ENCODE results near the gene CSTPP1. TPM values are rescaled to one million over a fixed set of nuclear protein-coding genes. Genes with fewer than 3 reads are reported as not detected.
A peak's percentile ranks its signal among the peaks of the same experiment; 100 is the strongest.
"Not testable (repeated sequence)": the region's sequence is repeated elsewhere in the genome, so short reads cannot be mapped to it uniquely, and the experiment has no call there.

Gene CSTPP1
- total RNA-seq, 1 experiment from 2014 or later, result 11.3 TPM

DNA sequence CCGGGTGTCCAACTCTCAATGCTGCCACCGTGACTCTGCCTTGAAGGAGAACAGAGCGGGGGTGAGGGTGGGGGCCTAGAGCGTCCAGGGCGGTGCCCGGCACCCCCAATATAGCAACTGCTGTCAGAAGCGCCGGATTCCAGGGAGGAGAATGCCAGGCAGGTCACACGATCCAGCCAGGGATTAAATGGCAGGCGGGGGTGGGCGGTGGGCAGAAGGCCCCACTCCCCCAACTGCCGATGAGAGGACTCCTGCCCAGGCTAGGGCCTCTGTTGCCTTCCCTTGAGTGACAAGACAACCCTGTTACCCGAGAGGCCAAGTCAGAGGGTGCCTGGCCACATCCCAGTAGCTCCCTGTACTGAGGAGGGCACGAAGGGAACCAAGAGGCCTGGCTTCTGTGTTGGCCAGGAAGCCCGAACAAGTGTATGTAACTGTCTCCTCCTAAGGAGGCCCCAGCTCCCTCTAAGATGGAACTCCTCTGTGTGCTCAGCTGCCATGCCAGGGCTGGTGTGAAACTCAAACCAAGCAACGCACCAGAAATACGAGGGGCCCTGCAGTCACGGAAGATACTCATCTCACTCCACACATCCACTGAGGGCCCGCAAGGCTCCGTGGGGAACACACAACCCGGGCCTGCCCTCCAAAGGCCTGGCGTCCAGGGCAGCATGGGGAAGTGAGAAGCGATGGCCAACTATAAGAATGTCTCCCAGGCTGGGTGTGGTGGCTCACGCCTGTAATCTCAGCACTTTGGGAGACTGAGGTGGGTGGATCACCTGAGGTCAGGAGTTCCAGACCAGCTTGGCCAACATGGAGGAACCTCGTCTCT, 246.7 kb downstream of the CSTPP1 start:
- Histone ChIP-seq H3K9me3 (replicated peaks) (0 out of 2 replicates have a peak, but pooled peaks cover 4% of the 10 kb centered on the region), H3K4me1 (replicated peaks) (peaks cover 28% of the 10 kb centered on the region), H3K4me3 (no peak overlapping the region), H3K36me3 (peaks cover 22% of the 10 kb centered on the region), H3K27me3 (replicated peaks) (no peaks in the 10 kb centered on the region), H3K27ac (no peak overlapping the region)
- DNase-seq (ENCODE audit: low read depth in 1 of 2, low spot score in 2 of 2), result no peak

DNA sequence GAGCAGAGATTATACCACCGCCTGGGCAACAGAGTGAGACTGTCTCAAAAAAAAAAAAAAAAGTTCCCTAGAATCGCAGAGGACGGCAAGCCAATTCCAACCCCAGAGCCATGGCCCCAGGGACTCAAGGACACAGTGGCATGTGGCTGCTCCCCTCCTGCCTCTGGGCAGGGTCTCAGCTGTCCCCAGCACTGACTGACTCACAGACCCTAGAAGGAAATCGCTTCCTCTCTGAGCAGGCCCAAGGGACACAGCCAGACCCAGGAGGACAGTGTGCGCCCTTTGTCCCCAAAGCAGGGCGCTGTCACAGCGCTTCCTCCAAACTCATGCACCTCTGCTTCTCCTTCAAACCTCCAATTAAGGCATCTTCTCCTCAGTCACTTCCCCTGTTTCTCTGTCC, 247.4 kb downstream of the CSTPP1 start:
- 0 out of 2 replicates have a peak, but pooled peaks cover 4% of the 10 kb centered on the region for H3K9me3 ChIP-seq (replicated peaks)
- no peak overlapping the region for H3K4me3 ChIP-seq
- peaks cover 19% of the 10 kb centered on the region for H3K36me3 ChIP-seq
- DNase-seq (ENCODE audit: low read depth in 1 of 2, low spot score in 2 of 2), result no peak
- H3K27me3 ChIP-seq (replicated peaks), result no peaks in the 10 kb centered on the region
- peaks cover 36% of the 10 kb centered on the region for H3K4me1 ChIP-seq (replicated peaks)
- no peak overlapping the region for H3K27ac ChIP-seq

DNA sequence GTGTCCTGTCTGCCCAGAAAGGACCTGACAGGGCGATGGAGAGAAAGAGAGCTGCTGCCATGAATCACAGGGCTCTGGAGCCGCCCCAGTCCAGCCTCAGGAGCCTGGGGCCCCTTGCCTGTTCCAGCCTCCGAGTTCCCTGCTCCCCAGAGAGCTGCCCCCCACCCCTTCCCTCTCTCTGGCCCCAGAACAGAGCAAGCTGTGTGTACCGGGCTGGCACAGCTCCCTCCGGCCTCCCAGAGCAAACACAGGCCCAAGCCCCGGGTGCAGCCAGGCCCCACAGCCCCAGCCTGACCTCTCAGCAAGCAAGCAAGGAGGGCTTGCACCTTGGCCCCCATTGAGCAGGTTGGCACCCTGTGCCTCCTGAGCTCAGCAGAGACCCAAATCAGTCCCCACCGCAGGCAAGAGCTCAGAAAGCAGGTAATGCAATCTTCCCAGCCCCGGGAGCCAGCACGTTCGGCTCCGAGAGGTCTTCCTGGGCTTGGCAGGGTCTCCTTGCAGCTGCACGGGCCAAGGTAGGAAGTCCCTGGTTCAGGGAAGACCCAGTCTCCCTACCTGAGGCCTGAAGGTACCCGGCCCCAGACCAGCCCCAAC, 248.2 kb downstream of the CSTPP1 start:
- H3K4me3 ChIP-seq, result peak overlapping the region; percentile 89; the same call in 1 of the 2 replicates
- peaks cover 11% of the 10 kb centered on the region for H3K36me3 ChIP-seq
- H3K27ac ChIP-seq, result no peak overlapping the region
- H3K9me3 ChIP-seq (replicated peaks), result 0 out of 2 replicates have a peak, but pooled peaks cover 4% of the 10 kb centered on the region
- no peaks in the 10 kb centered on the region for H3K27me3 ChIP-seq (replicated peaks)
- DNase-seq (ENCODE audit: low read depth in 1 of 2, low spot score in 2 of 2), result no peak
- H3K4me1 ChIP-seq (replicated peaks), result peaks cover 44% of the 10 kb centered on the region

DNA sequence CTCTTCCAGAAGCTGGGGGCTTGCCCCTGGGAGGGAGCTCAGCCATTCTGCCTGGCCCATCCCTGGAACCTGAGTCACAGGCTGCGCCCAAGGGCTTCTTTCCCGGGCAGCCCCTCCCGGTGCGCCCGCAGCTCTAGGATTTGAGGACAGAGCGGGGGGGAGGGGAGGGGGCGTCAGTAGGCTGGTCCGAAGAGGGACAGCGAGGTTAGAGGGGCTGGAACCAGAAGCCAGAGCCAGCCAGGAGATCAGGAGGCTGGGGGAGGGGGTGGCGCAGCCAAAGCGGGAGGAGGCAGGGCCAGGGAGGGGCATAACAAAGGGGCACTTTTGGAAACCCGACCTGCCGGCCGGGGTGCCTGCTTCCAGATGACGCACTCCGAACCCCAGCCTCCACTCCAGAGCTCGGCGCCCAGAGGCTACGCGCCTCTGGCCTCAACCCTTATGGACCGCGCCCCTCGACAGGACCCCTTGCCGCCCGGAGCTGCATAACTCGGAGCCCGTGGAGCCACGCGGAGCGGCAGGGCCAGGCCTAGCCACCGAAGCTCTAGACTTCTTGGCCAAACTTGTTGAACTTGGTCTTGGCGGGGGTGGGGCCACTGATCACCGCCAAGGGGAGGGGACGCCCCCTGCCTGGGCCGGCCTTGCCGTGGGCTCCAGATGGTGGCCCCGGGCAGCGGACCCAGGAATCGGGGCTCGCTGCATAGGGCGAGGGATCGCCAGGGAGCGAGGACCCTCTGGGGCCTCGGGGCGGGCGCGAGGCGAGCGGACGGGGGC, 248.9 kb downstream of the CSTPP1 start:
- peak in 1 of 2 experiments; percentile 40 for DNase-seq (ENCODE audit: low read depth in 1 of 2, low spot score in 2 of 2)

DNA sequence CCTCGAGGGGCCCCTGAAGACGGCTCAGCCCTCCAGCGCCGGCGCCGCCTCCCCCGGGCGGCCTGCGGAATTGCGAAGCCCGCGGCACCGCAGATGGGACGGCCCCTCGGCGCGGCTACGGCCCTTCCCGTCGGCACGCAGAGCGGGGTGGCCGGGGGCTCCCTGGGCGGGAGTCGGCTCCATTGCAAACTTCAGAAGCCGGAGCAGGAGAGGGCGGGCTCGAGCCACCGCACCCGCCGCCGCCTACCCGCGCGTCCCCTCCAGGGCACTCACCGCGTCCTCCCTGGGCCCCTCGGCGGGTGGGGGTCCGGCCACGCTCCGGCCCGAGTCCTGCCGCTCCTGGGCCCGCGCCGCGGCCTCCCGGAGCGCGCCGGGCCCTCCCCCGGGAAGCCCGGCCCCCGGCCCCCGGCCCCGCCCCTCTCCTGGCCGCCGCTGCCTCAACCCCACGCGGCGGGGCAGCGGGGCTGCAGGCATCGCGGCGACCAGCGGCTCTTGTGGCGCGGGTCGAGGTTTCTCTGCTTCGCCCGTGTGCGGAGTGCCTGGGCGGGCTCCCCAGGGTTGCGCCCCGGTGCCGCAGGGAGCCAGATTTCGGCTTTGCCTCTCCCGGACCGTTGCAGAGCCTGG, 249.6 kb downstream of the CSTPP1 start, which contains the start of gene PACSIN3:
Gene PACSIN3, minus strand, starts transcription at position 359 of the 624 bp plus-strand sequence. CDS start 3,707 bp downstream, outside the sequence.
- peaks cover 44% of the 10 kb centered on the region for H3K4me1 ChIP-seq (replicated peaks)
- H3K27me3 ChIP-seq (replicated peaks), result no peaks in the 10 kb centered on the region
- peak within 1 kb of the TSS; percentile 89 for H3K4me3 ChIP-seq
- H3K9me3 ChIP-seq (replicated peaks), result 0 out of 2 replicates have a peak, but pooled peaks cover 4% of the 10 kb centered on the region
- peak; percentile 55 to 62 for DNase-seq (ENCODE audit: low read depth in 1 of 2, low spot score in 2 of 2)
- peaks cover 8% of the 10 kb centered on the region for H3K36me3 ChIP-seq
- peak within 1 kb of the TSS; percentile 50 for H3K27ac ChIP-seq

More for the DNA sequence above, 248.9 kb downstream of the CSTPP1 start:
- Histone ChIP-seq H3K27me3 (replicated peaks) (no peaks in the 10 kb centered on the region), H3K4me3 (peak overlapping the region; percentile 89), H3K9me3 (replicated peaks) (0 out of 2 replicates have a peak, but pooled peaks cover 4% of the 10 kb centered on the region), H3K4me1 (replicated peaks) (peaks cover 44% of the 10 kb centered on the region), H3K36me3 (peaks cover 8% of the 10 kb centered on the region), H3K27ac (peak overlapping the region; percentile 50)

DNA sequence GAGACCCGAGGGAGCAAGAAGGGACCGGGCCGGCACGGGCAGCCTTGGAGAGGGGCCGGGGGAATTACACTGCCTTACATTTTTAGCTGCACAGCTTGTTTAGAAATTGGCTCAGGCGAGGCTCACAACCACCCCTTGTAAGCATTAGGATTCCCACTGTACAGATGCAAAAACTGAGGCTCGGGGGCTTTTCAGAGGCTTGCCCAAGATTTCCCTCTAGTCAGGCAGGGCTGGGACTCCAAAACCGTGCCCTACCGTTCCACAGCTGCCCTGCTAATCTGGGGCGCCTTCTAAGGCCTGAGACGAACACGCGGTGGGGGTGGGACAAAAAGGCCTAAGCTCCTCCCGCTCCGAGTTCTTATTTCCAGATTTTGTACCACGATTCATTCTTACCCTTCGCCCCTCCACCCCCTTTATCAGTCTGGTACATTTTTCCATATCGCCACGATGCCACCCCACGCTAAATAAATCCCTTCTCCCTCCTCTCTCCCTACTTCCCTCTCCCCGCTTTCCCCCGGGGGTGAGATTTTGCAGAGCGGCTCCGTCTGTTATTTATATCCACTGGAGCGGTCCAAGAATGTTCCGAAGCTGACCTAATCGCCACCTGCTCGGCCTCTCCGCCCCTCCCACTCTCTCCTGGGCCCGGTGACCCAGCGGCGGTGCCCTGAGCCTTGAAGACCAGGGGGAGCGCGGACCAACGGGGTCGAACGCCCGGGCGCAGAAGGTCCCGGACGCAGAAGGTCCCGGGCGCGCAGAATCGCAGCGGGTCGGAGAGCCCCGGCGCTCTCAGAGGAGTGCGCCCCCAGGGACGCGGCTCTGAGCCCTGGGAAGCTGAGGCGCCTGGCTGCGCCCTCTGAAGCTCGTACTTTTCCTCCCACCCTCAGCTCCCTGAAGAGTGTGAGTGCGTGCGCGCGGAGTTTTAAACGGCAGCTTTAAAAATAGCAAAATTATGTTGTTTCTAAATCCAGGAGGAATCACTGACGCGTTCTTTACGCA, 250.4 kb downstream of the CSTPP1 start:
- DNase-seq (ENCODE audit: low read depth in 1 of 2, low spot score in 2 of 2), result peak in 1 of 2 experiments; percentile 48
- Histone ChIP-seq H3K27ac (no peak overlapping the region), H3K4me3 (peak overlapping the region; percentile 89)

DNA sequence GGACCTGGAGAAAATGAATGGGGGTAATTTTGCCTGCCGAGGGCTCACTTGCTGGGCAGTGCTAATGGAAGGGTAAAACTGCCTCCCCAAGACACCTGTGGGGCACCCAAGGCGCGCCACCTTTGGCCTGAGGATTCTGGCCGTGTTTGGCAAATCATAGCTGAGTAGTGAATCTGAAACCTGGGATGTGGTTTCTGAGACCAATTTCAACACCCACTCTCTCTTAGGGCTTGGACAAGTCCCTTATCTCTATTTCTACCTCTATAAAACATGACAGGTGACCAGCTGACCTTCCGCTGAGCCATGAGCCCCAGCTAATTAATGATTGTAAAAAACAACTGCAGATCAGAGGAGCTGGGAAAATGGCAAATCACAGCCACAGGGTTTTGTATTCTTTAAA, 251.2 kb downstream of the CSTPP1 start:
- Histone ChIP-seq H3K27me3 (replicated peaks) (no peaks in the 10 kb centered on the region), H3K36me3 (peaks cover 8% of the 10 kb centered on the region), H3K4me3 (peak overlapping the region; percentile 89; the same call in 1 of the 2 replicates), H3K27ac (no peak overlapping the region), H3K4me1 (replicated peaks) (peaks cover 44% of the 10 kb centered on the region), H3K9me3 (replicated peaks) (0 out of 2 replicates have a peak, but pooled peaks cover 4% of the 10 kb centered on the region)
- no peak for DNase-seq (ENCODE audit: low read depth in 1 of 2, low spot score in 2 of 2)

More for the DNA sequence above, 250.4 kb downstream of the CSTPP1 start:
- Histone ChIP-seq H3K27me3 (replicated peaks) (no peaks in the 10 kb centered on the region), H3K4me1 (replicated peaks) (peaks cover 44% of the 10 kb centered on the region), H3K36me3 (peaks cover 8% of the 10 kb centered on the region), H3K9me3 (replicated peaks) (0 out of 2 replicates have a peak, but pooled peaks cover 4% of the 10 kb centered on the region)

DNA sequence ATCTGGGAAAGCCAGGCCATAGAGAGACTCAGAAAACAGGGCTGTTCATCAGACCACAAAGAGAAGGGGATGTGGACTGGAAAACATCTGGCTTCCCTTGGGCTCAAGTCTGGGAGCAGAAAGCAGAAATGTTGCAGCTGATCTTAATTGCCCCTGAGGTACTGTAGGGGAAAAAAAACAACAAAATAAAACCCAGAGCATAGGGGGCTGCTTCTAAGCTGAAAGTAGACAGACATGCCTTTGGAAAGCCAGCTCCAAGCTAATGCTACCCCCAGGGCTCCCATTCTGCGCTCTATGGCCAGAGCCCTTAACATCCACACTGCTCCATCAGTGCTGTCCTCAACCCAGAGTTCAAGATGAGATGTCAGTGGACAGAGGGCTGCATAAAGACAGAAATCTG, 251.7 kb downstream of the CSTPP1 start:
- Histone ChIP-seq H3K4me1 (replicated peaks) (peaks cover 44% of the 10 kb centered on the region), H3K27ac (no peak overlapping the region), H3K4me3 (no peak overlapping the region), H3K36me3 (peaks cover 8% of the 10 kb centered on the region), H3K9me3 (replicated peaks) (0 out of 2 replicates have a peak, but pooled peaks cover 4% of the 10 kb centered on the region), H3K27me3 (replicated peaks) (no peaks in the 10 kb centered on the region)
- no peak for DNase-seq (ENCODE audit: low read depth in 1 of 2, low spot score in 2 of 2)

DNA sequence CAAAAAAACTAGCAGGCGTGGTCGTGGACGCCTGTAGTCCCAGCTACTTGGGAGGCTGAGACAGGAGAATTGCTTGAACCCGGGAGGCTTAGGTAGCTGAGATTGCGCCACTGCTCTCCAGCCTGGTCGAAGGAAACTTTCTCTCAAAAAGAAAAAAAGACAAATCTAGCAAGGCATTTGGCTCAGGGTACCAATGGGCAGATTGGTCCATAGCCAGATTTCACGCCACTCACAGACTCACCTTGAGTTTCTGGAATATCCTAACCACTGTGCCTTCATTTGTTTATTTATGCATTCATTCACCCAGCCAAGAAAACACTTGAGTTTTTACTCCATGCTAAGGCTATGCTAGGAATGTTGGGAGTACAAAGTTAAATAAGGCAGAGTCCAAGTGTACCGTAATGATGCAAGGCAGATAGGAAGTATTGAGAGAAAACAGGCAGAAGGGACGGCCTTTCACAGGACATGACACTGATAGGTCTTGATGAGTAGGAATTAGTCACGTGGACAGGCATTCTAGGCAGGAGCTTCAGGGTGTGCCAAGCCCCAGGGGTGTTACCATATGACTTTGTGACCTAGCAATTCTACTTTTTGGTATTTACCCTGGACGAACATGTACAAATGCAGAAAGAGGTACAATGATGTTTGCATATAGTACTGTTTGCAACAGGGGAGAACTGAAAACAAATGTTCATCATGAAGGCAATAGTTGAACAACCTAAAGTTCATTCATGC, 252.7 kb downstream of the CSTPP1 start:
- H3K36me3 ChIP-seq, result peaks cover 6% of the 10 kb centered on the region
- H3K27me3 ChIP-seq (replicated peaks), result no peaks in the 10 kb centered on the region
- H3K4me3 ChIP-seq, result no peak overlapping the region
- H3K4me1 ChIP-seq (replicated peaks), result peaks cover 44% of the 10 kb centered on the region
- peak; percentile 75 to 86 for DNase-seq (ENCODE audit: low read depth in 1 of 2, low spot score in 2 of 2)
- H3K9me3 ChIP-seq (replicated peaks), result 0 out of 2 replicates have a peak, but pooled peaks cover 4% of the 10 kb centered on the region
- 0 out of 2 replicates have a peak overlapping the region, but pooled peaks have one; percentile 28 for H3K27ac ChIP-seq

DNA sequence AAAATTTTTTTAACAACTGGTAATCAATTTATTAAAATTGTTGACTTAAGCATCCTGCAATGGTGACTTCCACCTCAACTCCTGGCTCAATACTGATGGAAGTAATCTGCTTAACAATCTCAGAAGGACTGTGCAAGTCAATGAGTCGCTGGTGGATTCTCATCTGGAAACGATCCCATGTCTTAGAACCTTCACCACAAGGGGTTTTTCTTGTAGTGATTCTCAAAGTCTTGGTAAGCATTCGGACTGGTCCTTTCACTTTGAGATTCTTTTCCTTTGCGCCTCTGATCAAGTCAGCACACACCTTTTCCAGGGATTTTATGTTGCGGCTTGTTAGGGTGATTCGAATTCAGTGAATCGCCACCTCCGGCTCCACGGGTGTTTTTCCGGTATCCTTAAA, 254.6 kb downstream of the CSTPP1 start:
- H3K27ac ChIP-seq; DNase-seq (ENCODE audit: low read depth in 1 of 2, low spot score in 2 of 2); H3K9me3 ChIP-seq (replicated peaks); H3K36me3 ChIP-seq; H3K27me3 ChIP-seq (replicated peaks); H3K4me3 ChIP-seq: not testable (repeated sequence)
- peaks cover 31% of the 10 kb centered on the region for H3K4me1 ChIP-seq (replicated peaks)

DNA sequence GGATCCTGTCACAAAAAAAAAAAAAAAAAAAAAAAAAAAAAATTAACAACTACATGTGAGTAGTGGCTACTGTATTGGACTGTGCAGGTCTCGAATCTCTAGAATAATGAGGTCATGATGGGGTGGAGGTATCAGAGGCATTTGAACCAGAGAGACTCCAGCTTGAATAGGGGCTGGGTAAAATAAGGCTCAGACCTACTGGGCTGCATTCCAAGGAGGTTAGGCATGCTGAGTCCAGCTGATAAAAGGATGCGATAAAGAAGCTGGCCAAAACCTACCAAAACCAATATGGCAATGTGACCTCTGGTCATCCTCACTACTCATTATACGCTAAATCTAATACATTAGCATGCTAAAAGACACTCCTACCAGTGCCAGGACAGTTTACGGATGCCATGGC, 255.6 kb downstream of the CSTPP1 start:
- H3K27me3 ChIP-seq (replicated peaks), result no peaks in the 10 kb centered on the region
- no peak for DNase-seq (ENCODE audit: low read depth in 1 of 2, low spot score in 2 of 2)
- peaks cover 23% of the 10 kb centered on the region for H3K4me1 ChIP-seq (replicated peaks)
- H3K9me3 ChIP-seq (replicated peaks), result no peaks in the 10 kb centered on the region
- no peak overlapping the region for H3K27ac ChIP-seq
- H3K4me3 ChIP-seq, result no peak overlapping the region
- H3K36me3 ChIP-seq, result no peaks in the 10 kb centered on the region
